CD14-positive monocyte (primary cell): ENCODE data around the gene CTNS. TPM values are rescaled to one million over a fixed set of nuclear protein-coding genes. Genes with fewer than 3 reads are reported as not detected.

Source experiments
- DNase-seq, 3 donors: peaks; one replicate each; pipeline ENCODE4 v3.0.0-alpha.2; 2011 to 2022
- H2AFZ ChIP-seq: 2 replicates; pipeline ENCODE4 v1.6.0; 2012; ENCODE audit warnings: mild to moderate bottlenecking, low read depth, low read length, inconsistent platforms; ENCODE audit not compliant: insufficient read depth, poor library complexity, severe bottlenecking
- H3K27ac ChIP-seq, 2 donors: 1 replicate in 1 of 2; 2 replicates in 1 of 2; pipeline ENCODE4 v1.5.1; 2012 to 2013; ENCODE audit warnings: low read length in 2 of 2, control low read depth in 1 of 2, inconsistent platforms in 1 of 2, low read depth in 1 of 2, mild to moderate bottlenecking in 1 of 2
- H3K27me3 ChIP-seq, 2 donors: one replicate each; pipeline versions ENCODE4 v1.6.0 to v1.6.1; 2011 to 2013; ENCODE audit warnings: low read length in 2 of 2; ENCODE audit not compliant: control insufficient read depth in 2 of 2, insufficient read depth in 2 of 2
- H3K36me3 ChIP-seq, 2 donors: replicated peaks in 1 of 2; 1 replicate in 1 of 2; 2 replicates in 1 of 2; pipeline versions ENCODE4 v1.5.1 to v1.6.1; 2012 to 2013; ENCODE audit warnings: low read length in 2 of 2, control low read depth in 1 of 2, inconsistent platforms in 1 of 2, mild to moderate bottlenecking in 1 of 2; ENCODE audit not compliant: insufficient read depth in 2 of 2, control insufficient read depth in 1 of 2
- H3K4me1 ChIP-seq, 2 donors: 1 replicate in 1 of 2; 2 replicates in 1 of 2; pipeline versions ENCODE4 v1.5.1 to v1.6.1; 2012 to 2013; ENCODE audit warnings: low read length in 2 of 2, control low read depth in 1 of 2, inconsistent platforms in 1 of 2, mild to moderate bottlenecking in 1 of 2, moderate library complexity in 1 of 2; ENCODE audit not compliant: insufficient read depth in 2 of 2, control insufficient read depth in 1 of 2
- H3K4me2 ChIP-seq: replicated peaks from 2 replicates; pipeline ENCODE3; 2012; ENCODE audit warnings: low read length, moderate library complexity, mild to moderate bottlenecking; ENCODE audit not compliant: poor library complexity, severe bottlenecking; ENCODE audit errors: extremely low read depth
- H3K4me3 ChIP-seq, 3 experiments: fragments of 200-600 bp in 1 of 3; sonication (generic) in 1 of 3; replicated peaks in 1 of 3; 1 replicate in 2 of 3; 2 replicates in 1 of 3; pipeline ENCODE4 v1.5.1; 2011 to 2013; ENCODE audit warnings: low read length in 3 of 3, mild to moderate bottlenecking in 3 of 3, control low read depth in 2 of 3, low read depth in 2 of 3, inconsistent platforms in 1 of 3, moderate library complexity in 1 of 3
- H3K79me2 ChIP-seq: 2 replicates; pipeline ENCODE4 v1.6.0; 2012; ENCODE audit warnings: mild to moderate bottlenecking, control low read depth, inconsistent platforms, low read length, moderate library complexity; ENCODE audit not compliant: insufficient read depth
- H3K9ac ChIP-seq: 2 replicates; pipeline ENCODE4 v1.6.0; 2017; ENCODE audit warnings: low read length, mild to moderate bottlenecking; ENCODE audit not compliant: insufficient read depth, poor library complexity, severe bottlenecking
- H3K9me3 ChIP-seq, 2 donors: replicated peaks in 1 of 2; 1 replicate in 1 of 2; 2 replicates in 1 of 2; pipeline versions ENCODE4 v1.5.1 to v1.6.1; 2012 to 2013; ENCODE audit warnings: low read length in 2 of 2, control low read depth in 1 of 2; ENCODE audit not compliant: control insufficient read depth in 1 of 2, insufficient read depth in 1 of 2
- H4K20me1 ChIP-seq: 2 replicates; pipeline ENCODE4 v1.6.0; 2012; ENCODE audit warnings: mild to moderate bottlenecking, low read length, control low read depth, moderate library complexity; ENCODE audit not compliant: insufficient read depth
- H3K27ac Mint-ChIP-seq, 7 donors: one replicate each; pipeline ENCODE4 v1.8.0; 2020; ENCODE audit warnings: mild to moderate bottlenecking in 7 of 7, mixed read lengths in 7 of 7, moderate library complexity in 6 of 7, inconsistent platforms in 2 of 7
- H3K27me3 Mint-ChIP-seq, 3 donors: one replicate each; pipeline ENCODE4 v1.8.0; 2021 to 2022; ENCODE audit warnings: low read depth in 3 of 3, mild to moderate bottlenecking in 3 of 3, mixed read lengths in 3 of 3, moderate library complexity in 3 of 3, inconsistent platforms in 1 of 3
- H3K36me3 Mint-ChIP-seq, 2 donors: one replicate each; pipeline ENCODE4 v1.8.0; 2020; ENCODE audit warnings: mixed read lengths in 2 of 2, inconsistent platforms in 1 of 2, mild to moderate bottlenecking in 1 of 2
- H3K4me1 Mint-ChIP-seq: one replicate; pipeline ENCODE4 v1.8.0; 2020; ENCODE audit warnings: mild to moderate bottlenecking, mixed read lengths
- H3K4me3 Mint-ChIP-seq, 2 donors: one replicate each; pipeline ENCODE4 v1.8.0; 2020; ENCODE audit warnings: mild to moderate bottlenecking in 2 of 2, mixed read lengths in 2 of 2, moderate library complexity in 1 of 2
- H3K9me3 Mint-ChIP-seq, 7 donors: one replicate each; pipeline ENCODE4 v1.8.0; 2020 to 2022; ENCODE audit warnings: mixed read lengths in 7 of 7, mild to moderate bottlenecking in 6 of 7, moderate library complexity in 6 of 7, inconsistent platforms in 2 of 7
- whole genome bisulfite sequencing: methylation state at CpG from one replicate; pipeline ENCODE4 v1.1.5; 2013; ENCODE audit warnings: missing lambda C conversion rate; ENCODE audit not compliant: insufficient coverage; 5-methylcytosine and 5-hydroxymethylcytosine counted together
- intact Hi-C, 2 donors: fragments of 100-400 bp; cut with micrococcal nuclease; formaldehyde crosslinking; loops; one replicate each; pipeline versions ENCODE4 v1.15.0 to v1.15.1; 2023
- polyA plus RNA-seq, 3 donors: library from polyadenylated mRNA; depleted of rRNA in 1 of 3; unstranded in 2 of 3; stranded (reverse) in 1 of 3; fragments of 300-500 nt in 2 of 3; fragments of >200 nt in 1 of 3; fragmentation: Illumina TruSeq in 2 of 3; gene quantifications; 1 replicate in 2 of 3; 2 replicates in 1 of 3; pipeline ENCODE4 v1.2.3, GENCODE V29; 2012 to 2021
- TF ChIP-seq, protein P1 (sequence below): fragments of 200-600 bp; IDR thresholded peaks from one replicate; pipeline ENCODE4 v1.8.0; 2022; ENCODE audit warnings: antibody characterized with exemption, mild to moderate bottlenecking

Gene CTNS
- polyA plus RNA-seq, 3 donors = 11.6 to 11.8 (median 11.7) TPM

- intact Hi-C loops = no loop called here
These were observed 42.3 kb upstream of the CTNS start for GRCh38 chr17:3594051-3594800.

GRCh38 chr17:3594976-3595375, 41.6 kb upstream of the CTNS start:
- Histone ChIP-seq H3K36me3 (peaks cover 4 to 8% of the 10 kb centered on the region in 2 donors), H3K27ac (no peak overlapping the region)

More at GRCh38 chr17:3594051-3594800, 42.3 kb upstream of the CTNS start:
- Histone ChIP-seq H3K4me1 (no peaks in the 10 kb centered on the region), H4K20me1 (no peaks in the 10 kb centered on the region), H2AFZ (no peak overlapping the region), H3K27ac (no peak overlapping the region), H3K36me3 (peaks cover 11 to 15% of the 10 kb centered on the region in 2 donors), H3K27me3 (no peaks in the 10 kb centered on the region), H3K79me2 (no peaks in the 10 kb centered on the region), H3K4me3 (no peak overlapping the region), H3K4me2 (no peak overlapping the region), H3K9me3 (no peaks in the 10 kb centered on the region), H3K9ac (no peak overlapping the region)
- Mint-ChIP-seq H3K9me3 (no peaks in the 10 kb centered on the region), H3K27me3 (no peaks in the 10 kb centered on the region), H3K4me3 (peak overlapping the region in 1 of 2 donors; percentile 20), H3K36me3 (peaks cover 14 to 15% of the 10 kb centered on the region in 2 donors), H3K27ac (no peak overlapping the region), H3K4me1 (no peaks in the 10 kb centered on the region)
- no peak for DNase-seq
- TF ChIP-seq, protein P1, sequence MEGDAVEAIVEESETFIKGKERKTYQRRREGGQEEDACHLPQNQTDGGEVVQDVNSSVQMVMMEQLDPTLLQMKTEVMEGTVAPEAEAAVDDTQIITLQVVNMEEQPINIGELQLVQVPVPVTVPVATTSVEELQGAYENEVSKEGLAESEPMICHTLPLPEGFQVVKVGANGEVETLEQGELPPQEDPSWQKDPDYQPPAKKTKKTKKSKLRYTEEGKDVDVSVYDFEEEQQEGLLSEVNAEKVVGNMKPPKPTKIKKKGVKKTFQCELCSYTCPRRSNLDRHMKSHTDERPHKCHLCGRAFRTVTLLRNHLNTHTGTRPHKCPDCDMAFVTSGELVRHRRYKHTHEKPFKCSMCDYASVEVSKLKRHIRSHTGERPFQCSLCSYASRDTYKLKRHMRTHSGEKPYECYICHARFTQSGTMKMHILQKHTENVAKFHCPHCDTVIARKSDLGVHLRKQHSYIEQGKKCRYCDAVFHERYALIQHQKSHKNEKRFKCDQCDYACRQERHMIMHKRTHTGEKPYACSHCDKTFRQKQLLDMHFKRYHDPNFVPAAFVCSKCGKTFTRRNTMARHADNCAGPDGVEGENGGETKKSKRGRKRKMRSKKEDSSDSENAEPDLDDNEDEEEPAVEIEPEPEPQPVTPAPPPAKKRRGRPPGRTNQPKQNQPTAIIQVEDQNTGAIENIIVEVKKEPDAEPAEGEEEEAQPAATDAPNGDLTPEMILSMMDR = no peak
- 95% methylated on average over 5 of the region's 11 CpGs for WGBS

More at GRCh38 chr17:3594976-3595375, 41.6 kb upstream of the CTNS start:
- H4K20me1 ChIP-seq = no peaks in the 10 kb centered on the region
- WGBS = 98% methylated on average over 15 of the region's 15 CpGs
- no peaks in the 10 kb centered on the region for H3K79me2 ChIP-seq
- H3K4me3 ChIP-seq = no peak overlapping the region
- intact Hi-C loops = no loop called here
- no peak overlapping the region for H3K4me2 ChIP-seq
- H3K4me1 Mint-ChIP-seq = no peaks in the 10 kb centered on the region
- peak overlapping the region in 1 of 7 donors; percentile 59 for H3K27ac Mint-ChIP-seq
- H3K27me3 ChIP-seq = no peaks in the 10 kb centered on the region
- no peaks in the 10 kb centered on the region for H3K4me1 ChIP-seq
- H2AFZ ChIP-seq = no peak overlapping the region
- no peak for DNase-seq
- TF ChIP-seq, protein P1 = no peak
- no peak overlapping the region for H3K9ac ChIP-seq
- H3K27me3 Mint-ChIP-seq = no peaks in the 10 kb centered on the region
- peaks cover 6 to 9% of the 10 kb centered on the region in 2 donors for H3K36me3 Mint-ChIP-seq
- H3K9me3 Mint-ChIP-seq = no peaks in the 10 kb centered on the region
- H3K4me3 Mint-ChIP-seq = no peak overlapping the region
- no peaks in the 10 kb centered on the region for H3K9me3 ChIP-seq
